Naive thymus-derived CD8-positive, alpha-beta T cell (primary cell): ENCODE data around the gene RPTOR. TPM values are rescaled to one million over a fixed set of nuclear protein-coding genes. Genes with fewer than 3 reads are reported as not detected.
"Not testable (repeated sequence)": the region's sequence is repeated elsewhere in the genome, so short reads cannot be mapped to it uniquely, and the experiment has no call there.

ENCODE experiments used
- ATAC-seq, 2 donors: fragments of 150-1000 bp; cut with Tn5 transposase in 1 of 2; sonication (Bioruptor Pico), chemical (Tn5 transposase) in 1 of 2; 1 replicate in 1 of 2; 2 replicates in 1 of 2; pipeline ENCODE4 v1.10.0; 2021; ENCODE audit warnings: mild to moderate bottlenecking in 2 of 2, moderate library complexity in 2 of 2
- POLR2A ChIA-PET: fragments of 350-600 bp; sonication (Branson Sonifier 250); formaldehyde crosslinking; loops from one replicate; lab custom pipeline; 2021; ENCODE audit warnings: antibody characterized with exemption; lab: Charles Lee
- DNase-seq, 10 donors: peaks; one replicate each; pipeline versions ENCODE4 v3.0.0 to v3.0.0-alpha.2; 2020 to 2022
- H3K27ac Mint-ChIP-seq, 10 donors: one replicate each; pipeline ENCODE4 v1.8.0; 2020 to 2022; ENCODE audit warnings: mild to moderate bottlenecking in 10 of 10, mixed read lengths in 10 of 10, moderate library complexity in 4 of 10, inconsistent platforms in 1 of 10
- H3K27me3 Mint-ChIP-seq, 5 donors: one replicate each; pipeline ENCODE4 v1.8.0; 2021 to 2022; ENCODE audit warnings: mixed read lengths in 5 of 5
- H3K36me3 Mint-ChIP-seq, 3 donors: one replicate each; pipeline ENCODE4 v1.8.0; 2020 to 2022; ENCODE audit warnings: mixed read lengths in 3 of 3, mild to moderate bottlenecking in 2 of 3, inconsistent platforms in 1 of 3
- H3K4me1 Mint-ChIP-seq, 4 donors: one replicate each; pipeline ENCODE4 v1.8.0; 2021 to 2022; ENCODE audit warnings: mixed read lengths in 4 of 4
- H3K4me3 Mint-ChIP-seq, 10 donors: one replicate each; pipeline ENCODE4 v1.8.0; 2020 to 2022; ENCODE audit warnings: mild to moderate bottlenecking in 10 of 10, mixed read lengths in 10 of 10, moderate library complexity in 6 of 10, inconsistent platforms in 1 of 10
- H3K9me3 Mint-ChIP-seq, 9 donors: one replicate each; pipeline ENCODE4 v1.8.0; 2020 to 2022; ENCODE audit warnings: mixed read lengths in 9 of 9, mild to moderate bottlenecking in 3 of 9, inconsistent platforms in 1 of 9, moderate library complexity in 1 of 9
- polyA plus RNA-seq, 3 donors: library from polyadenylated mRNA; unstranded; fragments of 300-500 nt; fragmentation: Illumina TruSeq; gene quantifications; one replicate each; pipeline ENCODE4 v1.2.3, GENCODE V29; 2021
- total RNA-seq, 8 experiments: library from RNA in 2 of 8; stranded (reverse) in 2 of 8; gene quantifications; one replicate each; pipeline ENCODE4 v1.2.3 and lab custom pipeline; 2021 to 2026

The RPTOR gene
- total and polyA plus RNA-seq, 5 experiments from 2014 or later = 5.3 to 53.9 (median 10.2) TPM

- H3K36me3 Mint-ChIP-seq = peaks cover 0 to 6% (median 0%) of the 10 kb centered on the region in 3 donors
- peak overlapping the region; percentile 49 to 97 (median 92) for H3K27ac Mint-ChIP-seq
- peaks cover 37 to 75% (median 73%) of the 10 kb centered on the region in 4 donors for H3K4me1 Mint-ChIP-seq
- H3K4me3 Mint-ChIP-seq = peak overlapping the region in 8 of 10 donors; percentile 24 to 88 (median 82)
- no peaks in the 10 kb centered on the region for H3K9me3 Mint-ChIP-seq
- H3K27me3 Mint-ChIP-seq = no peaks in the 10 kb centered on the region
- ATAC-seq (no peak), DNase-seq (no peak)
- POLR2A ChIA-PET = interaction anchor here (1.1 kb wide), 1 partner anchor 49 kb away, joined by 3 read pairs; no protein-coding TSS in a partner anchor
These were observed 197.5 kb downstream of the RPTOR start for GRCh38 chr17:80742091-80742490.

DNA sequence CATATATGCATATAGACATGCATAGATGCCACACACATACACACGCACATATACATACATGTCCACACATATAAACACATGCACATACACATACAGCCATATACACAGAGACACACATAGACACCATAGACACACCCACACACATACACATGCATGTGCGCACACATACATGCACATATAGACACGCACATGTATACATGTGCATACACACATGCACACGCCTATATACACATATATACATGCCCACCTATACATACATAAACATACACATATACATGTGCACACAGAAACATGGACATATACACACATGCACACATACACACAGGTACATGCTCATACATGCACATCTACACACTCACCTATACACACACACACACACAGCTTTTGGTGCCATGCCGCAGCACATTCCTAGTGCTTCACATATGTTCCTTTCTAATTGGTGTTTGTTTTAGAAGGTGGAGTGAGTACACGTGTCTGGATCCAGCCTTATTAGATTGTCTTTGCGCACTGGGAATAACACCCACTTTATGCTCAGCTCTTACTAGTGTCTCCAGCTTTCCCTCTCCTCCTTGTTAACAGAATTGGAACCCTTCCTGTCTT is 198.0 kb downstream of the RPTOR start:
- Mint-ChIP-seq H3K4me1 (peaks cover 38 to 75% (median 72%) of the 10 kb centered on the region in 4 donors), H3K4me3 (peak overlapping the region; percentile 70 to 89 (median 84)), H3K27ac (peak overlapping the region; percentile 78 to 97 (median 92)), H3K9me3 (no peaks in the 10 kb centered on the region), H3K27me3 (no peaks in the 10 kb centered on the region), H3K36me3 (peaks cover 0 to 7% (median 0%) of the 10 kb centered on the region in 3 donors)
- POLR2A ChIA-PET = interaction anchor here (1.1 to 1.4 kb wide), 5 partner anchors 9 to 89 kb away, joined by 3 to 4 read pairs (median 4); no protein-coding TSS in a partner anchor
- DNase-seq (no peak), ATAC-seq (peak in 1 of 2 donors; percentile 2)

DNA sequence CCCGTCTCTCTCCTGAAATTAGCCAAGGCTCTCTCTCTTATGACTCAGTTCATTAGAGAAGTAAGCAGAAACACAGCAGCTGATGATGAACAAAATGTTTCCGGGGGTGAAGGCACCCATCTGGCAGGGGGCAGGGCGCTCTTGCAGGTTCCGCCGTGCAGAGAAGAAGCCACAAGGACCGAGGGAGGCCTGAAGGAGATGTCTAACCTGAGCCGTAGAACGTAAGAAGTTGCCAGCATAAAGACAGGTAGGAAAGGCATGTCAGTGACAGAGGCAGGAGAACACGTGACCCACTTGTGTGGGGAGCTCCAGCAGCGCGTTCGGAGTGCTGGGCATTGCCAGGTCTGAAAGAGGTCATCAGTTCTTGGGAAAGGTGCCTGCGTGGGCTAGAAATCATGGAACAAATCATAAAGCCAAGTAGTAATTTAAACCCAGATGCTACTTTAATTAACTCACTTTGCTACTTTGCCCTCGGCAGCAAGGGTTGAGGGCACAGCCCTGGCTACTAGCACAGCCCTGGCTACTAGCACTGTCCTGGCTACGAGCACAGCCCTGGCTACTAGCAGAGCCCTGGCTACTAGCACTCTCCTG is 198.6 kb downstream of the RPTOR start:
- Mint-ChIP-seq H3K4me1 (peaks cover 38 to 70% (median 68%) of the 10 kb centered on the region in 4 donors), H3K9me3 (no peaks in the 10 kb centered on the region), H3K4me3 (peak overlapping the region; percentile 70 to 89 (median 84)), H3K27me3 (no peaks in the 10 kb centered on the region), H3K27ac (peak overlapping the region; percentile 78 to 97 (median 92)), H3K36me3 (peaks cover 0 to 8% (median 0%) of the 10 kb centered on the region in 3 donors)
- peak in 9 of 10 donors; percentile 44 to 82 (median 59) for DNase-seq
- POLR2A ChIA-PET = interaction anchor here (1.1 to 1.4 kb wide), 5 partner anchors 9 to 89 kb away, joined by 3 to 4 read pairs (median 4); no protein-coding TSS in a partner anchor
- ATAC-seq = peak; percentile 75 to 90

DNA sequence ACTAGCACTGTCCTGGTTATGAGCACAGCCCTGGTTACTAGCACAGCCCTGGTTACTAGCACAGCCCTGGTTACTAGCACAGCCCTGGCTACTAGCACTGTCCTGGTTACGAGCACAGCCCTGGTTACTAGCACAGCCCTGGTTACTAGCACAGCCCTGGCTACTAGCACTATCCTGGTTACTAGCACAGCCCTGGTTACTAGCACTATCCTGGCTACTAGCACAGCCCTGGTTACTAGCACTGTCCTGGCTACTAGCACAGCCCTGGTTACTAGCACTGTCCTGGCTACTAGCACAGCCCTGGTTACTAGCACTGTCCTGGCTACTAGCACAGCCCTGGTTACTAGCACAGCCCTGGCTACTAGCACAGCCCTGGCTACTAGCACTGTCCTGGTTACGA is 199.3 kb downstream of the RPTOR start:
- H3K4me3 Mint-ChIP-seq, H3K27me3 Mint-ChIP-seq, H3K9me3 Mint-ChIP-seq, H3K36me3 Mint-ChIP-seq, ATAC-seq, H3K27ac Mint-ChIP-seq, DNase-seq: not testable (repeated sequence)
- POLR2A ChIA-PET = interaction anchor here (1.2 to 1.4 kb wide), 3 partner anchors 8 to 37 kb away, joined by 4 read pairs; no protein-coding TSS in a partner anchor
- peaks cover 34 to 65% (median 62%) of the 10 kb centered on the region in 4 donors for H3K4me1 Mint-ChIP-seq

GRCh38 chr17:80744725-80745124 is 200.1 kb downstream of the RPTOR start:
- POLR2A ChIA-PET, H3K27me3 Mint-ChIP-seq, H3K9me3 Mint-ChIP-seq, DNase-seq, ATAC-seq, H3K36me3 Mint-ChIP-seq: not testable (repeated sequence)
- peaks cover 27 to 61% (median 54%) of the 10 kb centered on the region in 4 donors for H3K4me1 Mint-ChIP-seq
- H3K4me3 Mint-ChIP-seq = peak overlapping the region in 3 of 10 donors; percentile 18 to 63 (median 34)
- peak overlapping the region in 6 of 10 donors; percentile 8 to 85 (median 63) for H3K27ac Mint-ChIP-seq

DNA sequence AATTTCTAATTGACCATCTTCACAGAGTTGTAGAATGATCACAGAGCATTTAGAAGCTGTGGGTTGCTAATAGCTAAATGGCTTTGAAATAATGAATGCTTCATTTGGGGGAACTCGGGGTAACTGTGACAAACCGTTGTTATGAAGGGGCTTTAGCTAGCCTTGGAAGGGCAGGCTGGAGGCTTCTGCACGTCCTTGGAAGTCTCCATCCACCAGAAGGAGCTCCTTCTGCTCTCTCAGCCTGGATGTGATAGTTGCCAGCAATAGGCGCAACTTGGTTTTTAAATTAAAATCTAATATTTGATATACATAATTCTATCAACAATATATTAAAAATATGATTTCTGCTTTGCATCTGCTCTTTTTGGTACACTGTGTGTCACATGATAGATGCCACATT is 200.5 kb downstream of the RPTOR start:
- Mint-ChIP-seq H3K36me3 (peaks cover 0 to 8% (median 0%) of the 10 kb centered on the region in 3 donors), H3K9me3 (no peaks in the 10 kb centered on the region), H3K4me3 (peak overlapping the region in 3 of 10 donors; percentile 18 to 63 (median 34)), H3K27ac (peak overlapping the region in 9 of 10 donors; percentile 8 to 85 (median 57)), H3K4me1 (peaks cover 26 to 61% (median 51%) of the 10 kb centered on the region in 4 donors), H3K27me3 (no peaks in the 10 kb centered on the region)
- POLR2A ChIA-PET = interaction anchor here (1.0 kb wide), 1 partner anchor 28 kb away, joined by 3 read pairs; no protein-coding TSS in a partner anchor
- no peak for DNase-seq
- no peak for ATAC-seq

DNA sequence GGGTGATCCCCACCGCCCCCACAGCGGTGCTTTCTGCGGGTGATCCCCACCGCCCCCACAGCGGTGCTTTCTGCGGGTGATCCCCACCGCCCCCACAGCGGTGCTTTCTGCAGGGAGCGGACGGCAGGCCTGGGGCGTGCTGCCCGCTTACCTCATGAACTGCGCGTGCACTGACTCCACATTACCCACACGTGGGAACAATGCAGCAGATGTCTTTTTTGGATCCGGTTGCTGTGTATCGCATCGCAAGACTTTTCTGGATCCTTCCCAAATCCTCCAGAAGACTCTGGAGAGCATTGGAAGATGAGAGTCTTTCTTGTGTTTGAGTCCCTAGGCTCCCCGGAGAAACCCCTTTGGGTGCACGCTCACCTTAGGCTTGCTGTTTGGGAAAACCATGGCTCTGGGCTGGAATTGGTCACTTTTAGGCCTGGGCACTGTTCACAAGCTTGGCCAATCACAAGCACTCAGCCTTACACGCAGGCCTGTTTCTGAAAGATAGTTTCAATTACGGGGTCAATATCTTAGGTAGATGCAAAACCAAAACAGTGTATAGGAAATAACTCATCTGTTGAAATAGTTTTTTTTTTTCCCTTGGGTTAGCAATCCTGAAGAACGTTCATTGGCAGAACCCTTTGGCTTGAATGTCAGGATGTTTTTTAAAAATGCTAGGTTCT is 201.8 kb downstream of the RPTOR start:
- no peaks in the 10 kb centered on the region for H3K27me3 Mint-ChIP-seq
- peaks cover 0 to 8% (median 0%) of the 10 kb centered on the region in 3 donors for H3K36me3 Mint-ChIP-seq
- H3K27ac Mint-ChIP-seq = peak overlapping the region in 7 of 10 donors; percentile 49 to 82 (median 60)
- H3K9me3 Mint-ChIP-seq = no peaks in the 10 kb centered on the region
- DNase-seq (peak in 1 of 10 donors; percentile 36), ATAC-seq (no peak)
- peaks cover 25 to 61% (median 51%) of the 10 kb centered on the region in 4 donors for H3K4me1 Mint-ChIP-seq
- peak overlapping the region in 1 of 10 donors; percentile 45 for H3K4me3 Mint-ChIP-seq
- POLR2A ChIA-PET = interaction anchor here (0.8 kb wide), 1 partner anchor 14 kb away, joined by 3 read pairs; no protein-coding TSS in a partner anchor

GRCh38 chr17:80747469-80747868 is 202.8 kb downstream of the RPTOR start:
- no peaks in the 10 kb centered on the region for H3K27me3 Mint-ChIP-seq
- POLR2A ChIA-PET = no interaction called here
- peak overlapping the region in 6 of 10 donors; percentile 3 to 71 (median 38) for H3K4me3 Mint-ChIP-seq
- peaks cover 0 to 8% (median 0%) of the 10 kb centered on the region in 3 donors for H3K36me3 Mint-ChIP-seq
- peak overlapping the region in 9 of 10 donors; percentile 32 to 89 (median 58) for H3K27ac Mint-ChIP-seq
- no peaks in the 10 kb centered on the region for H3K9me3 Mint-ChIP-seq
- ATAC-seq (no peak), DNase-seq (no peak)
- peaks cover 25 to 61% (median 51%) of the 10 kb centered on the region in 4 donors for H3K4me1 Mint-ChIP-seq

- no peak for ATAC-seq
- Mint-ChIP-seq H3K9me3 (no peaks in the 10 kb centered on the region), H3K27ac (peak overlapping the region in 6 of 10 donors; percentile 14 to 95 (median 92)), H3K27me3 (no peaks in the 10 kb centered on the region), H3K4me3 (peak overlapping the region in 3 of 10 donors; percentile 20 to 66 (median 62)), H3K4me1 (peaks cover 30 to 70% (median 51%) of the 10 kb centered on the region in 4 donors), H3K36me3 (peaks cover 0 to 10% (median 9%) of the 10 kb centered on the region in 3 donors)
- DNase-seq = no peak
- POLR2A ChIA-PET = interaction anchor here (0.8 kb wide), 1 partner anchor 484 kb away, joined by 3 read pairs; no protein-coding TSS in a partner anchor
These were observed 205.0 kb downstream of the RPTOR start for GRCh38 chr17:80749611-80750010.

GRCh38 chr17:80750263-80750662 is 205.6 kb downstream of the RPTOR start:
- no peaks in the 10 kb centered on the region for H3K27me3 Mint-ChIP-seq
- no peaks in the 10 kb centered on the region for H3K9me3 Mint-ChIP-seq
- peak; percentile 53 to 55 for ATAC-seq
- peak overlapping the region in 8 of 10 donors; percentile 20 to 66 (median 38) for H3K4me3 Mint-ChIP-seq
- H3K4me1 Mint-ChIP-seq = peaks cover 31 to 68% (median 49%) of the 10 kb centered on the region in 4 donors
- peaks cover 0 to 12% (median 11%) of the 10 kb centered on the region in 3 donors for H3K36me3 Mint-ChIP-seq
- no peak for DNase-seq
- POLR2A ChIA-PET = interaction anchor here (0.6 to 2.2 kb wide), 3 partner anchors 12 to 485 kb away, joined by 3 to 13 read pairs (median 3); no protein-coding TSS in a partner anchor
- peak overlapping the region; percentile 75 to 95 (median 90) for H3K27ac Mint-ChIP-seq

GRCh38 chr17:80751070-80751945 is 206.7 kb downstream of the RPTOR start:
- Mint-ChIP-seq H3K9me3 (no peaks in the 10 kb centered on the region), H3K27ac (peak overlapping the region; percentile 71 to 97 (median 90)), H3K27me3 (no peaks in the 10 kb centered on the region), H3K4me3 (peak overlapping the region in 6 of 10 donors; percentile 34 to 80 (median 68)), H3K36me3 (peaks cover 4 to 17% (median 10%) of the 10 kb centered on the region in 3 donors), H3K4me1 (peaks cover 31 to 65% (median 50%) of the 10 kb centered on the region in 4 donors)
- DNase-seq (no peak), ATAC-seq (peak in 1 of 2 donors; percentile 29)
- POLR2A ChIA-PET = interaction anchor here (0.6 to 2.2 kb wide), 4 partner anchors 8 to 177 kb away, joined by 3 to 13 read pairs (median 4); no protein-coding TSS in a partner anchor
